Fibroblast of lung (primary cell): ENCODE measurements around the gene EPYC.

Experiments used
- EZH2 ChIP-seq: IDR thresholded peaks from 2 replicates; pipeline ENCODE4 v1.5.1; 2012; ENCODE audit warnings: low read length, control low read depth, mild to moderate bottlenecking; ENCODE audit errors: missing control alignments
- TF ChIP-seq, protein P1 (sequence below), 2 donors: IDR thresholded peaks in 1 of 2; conservative IDR thresholded peaks in 1 of 2; 1 replicate in 1 of 2; 2 replicates in 1 of 2; pipeline ENCODE4 v1.5.1; 2011 to 2012; ENCODE audit warnings: low read length in 2 of 2, control low read depth in 1 of 2, inconsistent platforms in 1 of 2, low read depth in 1 of 2, mild to moderate bottlenecking in 1 of 2

DNA sequence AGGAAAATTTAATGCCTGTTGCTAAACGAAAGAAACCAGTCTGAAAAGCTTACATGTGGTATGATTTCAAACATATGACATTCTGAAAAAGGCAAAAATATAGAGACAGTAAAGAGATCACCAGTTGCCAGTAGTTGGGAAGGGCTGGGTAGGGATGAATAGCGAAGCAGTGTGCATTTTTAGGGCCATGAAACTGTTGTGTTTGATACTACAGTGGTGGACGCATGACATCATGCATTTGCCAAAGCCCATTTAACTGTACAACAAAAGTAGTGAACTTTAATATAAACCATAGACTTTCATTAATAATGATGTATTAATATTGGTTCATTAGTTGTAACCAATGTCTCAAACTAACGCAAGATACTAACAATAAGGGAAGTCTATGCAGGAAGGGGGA, 14.7 kb upstream of the EPYC start:
- TF ChIP-seq, protein P1, sequence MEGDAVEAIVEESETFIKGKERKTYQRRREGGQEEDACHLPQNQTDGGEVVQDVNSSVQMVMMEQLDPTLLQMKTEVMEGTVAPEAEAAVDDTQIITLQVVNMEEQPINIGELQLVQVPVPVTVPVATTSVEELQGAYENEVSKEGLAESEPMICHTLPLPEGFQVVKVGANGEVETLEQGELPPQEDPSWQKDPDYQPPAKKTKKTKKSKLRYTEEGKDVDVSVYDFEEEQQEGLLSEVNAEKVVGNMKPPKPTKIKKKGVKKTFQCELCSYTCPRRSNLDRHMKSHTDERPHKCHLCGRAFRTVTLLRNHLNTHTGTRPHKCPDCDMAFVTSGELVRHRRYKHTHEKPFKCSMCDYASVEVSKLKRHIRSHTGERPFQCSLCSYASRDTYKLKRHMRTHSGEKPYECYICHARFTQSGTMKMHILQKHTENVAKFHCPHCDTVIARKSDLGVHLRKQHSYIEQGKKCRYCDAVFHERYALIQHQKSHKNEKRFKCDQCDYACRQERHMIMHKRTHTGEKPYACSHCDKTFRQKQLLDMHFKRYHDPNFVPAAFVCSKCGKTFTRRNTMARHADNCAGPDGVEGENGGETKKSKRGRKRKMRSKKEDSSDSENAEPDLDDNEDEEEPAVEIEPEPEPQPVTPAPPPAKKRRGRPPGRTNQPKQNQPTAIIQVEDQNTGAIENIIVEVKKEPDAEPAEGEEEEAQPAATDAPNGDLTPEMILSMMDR (conservative IDR thresholded peaks at IDR 0.05 in 1 of 2, IDR thresholded peaks at IDR 0.05 in 1 of 2; ENCODE audit: low read depth in 1 of 2, low read length in 2 of 2) = no peak
- no peak for TF ChIP-seq EZH2
